Activated CD4-positive, alpha-beta T cell treated with anti-CD3 and anti-CD28 coated beads, Interleukin-2, amount 10 ng/mL, durations not matched to agents 24 days and 14 days (primary cell): Measurements from ENCODE around the gene CHP1. TPM values are rescaled to one million over a fixed set of nuclear protein-coding genes. Genes with fewer than 3 reads are reported as not detected.
"Not testable (repeated sequence)": the region's sequence is repeated elsewhere in the genome, so short reads cannot be mapped to it uniquely, and the experiment has no call there.

Source experiments
- DNase-seq: peaks from one replicate; pipeline ENCODE4 v3.0.0; 2022
- H3K27ac Mint-ChIP-seq: one replicate; pipeline ENCODE4 v1.8.0; 2022; ENCODE audit warnings: mild to moderate bottlenecking, mixed read lengths
- H3K27me3 Mint-ChIP-seq: one replicate; pipeline ENCODE4 v1.8.0; 2022; ENCODE audit warnings: mixed read lengths
- H3K36me3 Mint-ChIP-seq: one replicate; pipeline ENCODE4 v1.8.0; 2022; ENCODE audit warnings: low read depth, mild to moderate bottlenecking, mixed read lengths
- H3K4me1 Mint-ChIP-seq: one replicate; pipeline ENCODE4 v1.8.0; 2021; ENCODE audit warnings: mixed read lengths
- H3K4me3 Mint-ChIP-seq: one replicate; pipeline ENCODE4 v1.8.0; 2022; ENCODE audit warnings: mild to moderate bottlenecking, moderate library complexity, mixed read lengths
- H3K9me3 Mint-ChIP-seq: one replicate; pipeline ENCODE4 v1.8.0; 2021; ENCODE audit warnings: mixed read lengths
- intact Hi-C: fragments of 100-400 bp; cut with micrococcal nuclease; formaldehyde crosslinking; loops from one replicate; pipeline ENCODE4 v1.15.1; 2023
- total RNA-seq: library from RNA; stranded (reverse); gene quantifications from 2 replicates; pipeline ENCODE4 v1.2.3, GENCODE V29; 2022

The CHP1 gene
- total RNA-seq, 1 donor from 2014 or later: 47.4 TPM

GRCh38 chr15:41289953-41290352 lies 58.9 kb downstream of the CHP1 start:
- no peaks in the 10 kb centered on the region for H3K9me3 Mint-ChIP-seq
- intact Hi-C loops: no loop called here
- H3K27ac Mint-ChIP-seq: no peak overlapping the region
- H3K4me3 Mint-ChIP-seq: no peak overlapping the region
- peaks cover 37% of the 10 kb centered on the region for H3K4me1 Mint-ChIP-seq
- peaks cover 57% of the 10 kb centered on the region for H3K36me3 Mint-ChIP-seq
- no peak for DNase-seq
- no peaks in the 10 kb centered on the region for H3K27me3 Mint-ChIP-seq

GRCh38 chr15:41291065-41291631 lies 60.1 kb downstream of the CHP1 start:
- DNase-seq: no peak
- H3K36me3 Mint-ChIP-seq: peaks cover 53% of the 10 kb centered on the region
- no peaks in the 10 kb centered on the region for H3K27me3 Mint-ChIP-seq
- H3K27ac Mint-ChIP-seq: no peak overlapping the region
- H3K4me3 Mint-ChIP-seq: no peak overlapping the region
- intact Hi-C loops: no loop called here
- H3K9me3 Mint-ChIP-seq: no peaks in the 10 kb centered on the region
- H3K4me1 Mint-ChIP-seq: peaks cover 27% of the 10 kb centered on the region

GRCh38 chr15:41292521-41292920 lies 61.5 kb downstream of the CHP1 start:
- intact Hi-C loops: no loop called here
- no peak for DNase-seq
- peaks cover 43% of the 10 kb centered on the region for H3K36me3 Mint-ChIP-seq
- no peaks in the 10 kb centered on the region for H3K27me3 Mint-ChIP-seq
- H3K27ac Mint-ChIP-seq: no peak overlapping the region
- H3K4me3 Mint-ChIP-seq: no peak overlapping the region
- no peaks in the 10 kb centered on the region for H3K9me3 Mint-ChIP-seq
- peaks cover 19% of the 10 kb centered on the region for H3K4me1 Mint-ChIP-seq

- intact Hi-C loops, DNase-seq, H3K9me3 Mint-ChIP-seq, H3K27me3 Mint-ChIP-seq, H3K4me3 Mint-ChIP-seq: not testable (repeated sequence)
- Mint-ChIP-seq H3K27ac (peak overlapping the region; percentile 48), H3K4me1 (peaks cover 23% of the 10 kb centered on the region), H3K36me3 (peaks cover 39% of the 10 kb centered on the region)
These were observed 70.1 kb downstream of the CHP1 start for GRCh38 chr15:41301139-41301538.

- Mint-ChIP-seq H3K4me1 (peaks cover 23% of the 10 kb centered on the region), H3K27ac (no peak overlapping the region), H3K9me3 (no peaks in the 10 kb centered on the region), H3K27me3 (no peaks in the 10 kb centered on the region), H3K36me3 (peaks cover 41% of the 10 kb centered on the region), H3K4me3 (no peak overlapping the region)
- DNase-seq: no peak
- intact Hi-C loops: no loop called here
These were observed 70.5 kb downstream of the CHP1 start for GRCh38 chr15:41301587-41301986.

- intact Hi-C loops: no loop called here
- H3K9me3 Mint-ChIP-seq: no peaks in the 10 kb centered on the region
- H3K4me3 Mint-ChIP-seq: no peak overlapping the region
- H3K4me1 Mint-ChIP-seq: peaks cover 23% of the 10 kb centered on the region
- H3K27me3 Mint-ChIP-seq: no peaks in the 10 kb centered on the region
- peaks cover 34% of the 10 kb centered on the region for H3K36me3 Mint-ChIP-seq
- no peak for DNase-seq
- H3K27ac Mint-ChIP-seq: no peak overlapping the region
These were observed 73.2 kb downstream of the CHP1 start for GRCh38 chr15:41304149-41304770.

- peaks cover 16% of the 10 kb centered on the region for H3K36me3 Mint-ChIP-seq
- H3K27me3 Mint-ChIP-seq: no peaks in the 10 kb centered on the region
- H3K4me1 Mint-ChIP-seq: peaks cover 13% of the 10 kb centered on the region
- H3K4me3 Mint-ChIP-seq: no peak overlapping the region
- intact Hi-C loops: no loop called here
- no peaks in the 10 kb centered on the region for H3K9me3 Mint-ChIP-seq
- no peak for DNase-seq
- no peak overlapping the region for H3K27ac Mint-ChIP-seq
These were observed 76.6 kb downstream of the CHP1 start for GRCh38 chr15:41307679-41308078.

- no peaks in the 10 kb centered on the region for H3K9me3 Mint-ChIP-seq
- no peaks in the 10 kb centered on the region for H3K27me3 Mint-ChIP-seq
- intact Hi-C loops: no loop called here
- peak; percentile 55 for DNase-seq
- H3K4me1 Mint-ChIP-seq: peaks cover 8% of the 10 kb centered on the region
- peaks cover 20% of the 10 kb centered on the region for H3K36me3 Mint-ChIP-seq
- H3K27ac Mint-ChIP-seq: no peak overlapping the region
- H3K4me3 Mint-ChIP-seq: no peak overlapping the region
These were observed 78.3 kb downstream of the CHP1 start for GRCh38 chr15:41309226-41309905.

- H3K36me3 Mint-ChIP-seq: peaks cover 29% of the 10 kb centered on the region
- H3K27me3 Mint-ChIP-seq, DNase-seq, H3K4me3 Mint-ChIP-seq, H3K9me3 Mint-ChIP-seq, H3K27ac Mint-ChIP-seq, intact Hi-C loops: not testable (repeated sequence)
- peaks cover 14% of the 10 kb centered on the region for H3K4me1 Mint-ChIP-seq
These were observed 89.8 kb downstream of the CHP1 start for GRCh38 chr15:41320805-41321330.

GRCh38 chr15:41323611-41324010 lies 92.5 kb downstream of the CHP1 start:
- H3K27ac Mint-ChIP-seq: peak overlapping the region; percentile 69
- intact Hi-C loops: no loop called here
- DNase-seq: peak; percentile 78
- no peaks in the 10 kb centered on the region for H3K27me3 Mint-ChIP-seq
- H3K9me3 Mint-ChIP-seq: no peaks in the 10 kb centered on the region
- H3K36me3 Mint-ChIP-seq: peaks cover 33% of the 10 kb centered on the region
- peaks cover 18% of the 10 kb centered on the region for H3K4me1 Mint-ChIP-seq
- H3K4me3 Mint-ChIP-seq: no peak overlapping the region

- H3K36me3 Mint-ChIP-seq: peaks cover 28% of the 10 kb centered on the region
- H3K4me1 Mint-ChIP-seq: peaks cover 26% of the 10 kb centered on the region
- no peaks in the 10 kb centered on the region for H3K27me3 Mint-ChIP-seq
- no peaks in the 10 kb centered on the region for H3K9me3 Mint-ChIP-seq
- intact Hi-C loops: no loop called here
- peak overlapping the region; percentile 95 for H3K4me3 Mint-ChIP-seq
- no peak for DNase-seq
- H3K27ac Mint-ChIP-seq: peak overlapping the region; percentile 98
These were observed 100.2 kb downstream of the CHP1 start for GRCh38 chr15:41331281-41331680.

Other genes with a start within 250 kb of the CHP1 start
- gene INO80, start 115.0 kb upstream of the CHP1 start, total RNA-seq: 33.1 and 37.2 TPM in 2 replicates
- gene EXD1, start 511 bp upstream of the CHP1 start, total RNA-seq: not detected in 2 replicates
- 15.8 and 21.0 TPM in 2 replicates for gene OIP5, start 101.3 kb downstream of the CHP1 start, total RNA-seq
- 115 and 116 TPM in 2 replicates for gene NUSAP1, start 101.6 kb downstream of the CHP1 start, total RNA-seq
- gene NDUFAF1, start 171.2 kb downstream of the CHP1 start, total RNA-seq: 25.3 and 25.4 TPM in 2 replicates
- 36.6 and 38.1 TPM in 2 replicates for gene RTF1, start 185.8 kb downstream of the CHP1 start, total RNA-seq